ENCODE measurements around the gene ASIC4. TPM values are rescaled to one million over a fixed set of nuclear protein-coding genes. Genes with fewer than 3 reads are reported as not detected.

The ASIC4 gene
- total and polyA plus RNA-seq, 2 of the 13 experiments (the other 11 are each of a cell fraction or from before 2014, with no cell fraction given): 0.03 TPM; not detected in 1

DNA sequence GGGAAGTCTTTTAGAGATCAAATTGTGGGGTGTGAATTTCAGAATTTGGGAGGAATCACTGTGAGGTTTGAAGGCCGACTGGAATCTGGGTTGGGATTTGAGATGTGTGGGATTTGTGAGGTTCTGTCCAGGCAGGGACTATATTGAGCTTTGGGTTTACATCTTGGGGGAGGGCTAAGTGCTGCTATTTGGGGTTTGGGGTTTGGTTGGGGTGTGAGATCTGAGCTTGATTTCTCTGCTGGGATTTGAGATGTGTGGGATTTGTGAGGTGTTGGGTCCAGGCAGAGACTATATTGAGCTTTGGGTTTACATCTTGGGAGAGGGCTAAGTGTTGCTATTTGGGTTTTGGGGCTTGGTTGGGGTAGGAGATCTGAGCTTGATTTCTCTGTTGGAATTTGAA lies 14.7 kb upstream of the ASIC4 start (continued):
- TF ChIP-seq SALL2 (CRISPR knock-in tag; IDR thresholded peaks at IDR 0.05): no peak

DNA sequence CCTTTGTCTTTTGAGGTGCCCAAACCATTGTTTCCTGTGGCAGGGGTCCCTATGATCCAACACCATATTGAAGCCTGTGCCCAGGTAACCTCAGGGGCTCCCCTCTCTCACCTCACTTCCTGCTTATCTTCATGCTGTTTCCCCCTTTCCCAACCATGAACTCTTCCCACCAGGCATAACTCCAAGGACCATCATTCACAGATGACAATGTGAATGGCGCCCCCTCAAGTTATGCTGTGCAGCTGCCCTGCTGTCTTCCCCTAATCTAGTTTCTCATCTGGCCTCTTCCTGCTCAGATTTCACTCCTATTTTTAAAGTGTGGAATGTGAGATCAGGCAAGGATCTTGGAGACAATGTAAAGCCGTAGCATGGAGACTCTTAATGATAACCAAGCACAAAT lies 14.1 kb upstream of the ASIC4 start:
- ChIA-PET POLR2A (interaction anchor here (1.2 to 4.4 kb wide), 2 partner anchors 10 to 27 kb away, joined by 5 to 94 read pairs; partner anchors contain the start of gene ASIC4), CTCF (ENCODE audit: low intra/inter-chr PET ratio, low total read pairs) (no interaction called here)
- H3K4me3 ChIP-seq (replicated peaks in 1 of 3; ENCODE audit: insufficient read depth in 1 of 3, low read depth in 2 of 3, low read length in 3 of 3): peak overlapping the region in 1 of 3 experiments; percentile 93; a peak in 3 of 6 replicates
- peaks cover 5 to 25% of the 10 kb centered on the region in 2 experiments; a peak in 4 of 5 replicates for H3K27me3 ChIP-seq (ENCODE audit: control insufficient read depth in 1 of 2, insufficient read depth in 2 of 2, low read length in 2 of 2)
- intact Hi-C loops (cut with micrococcal nuclease; ENCODE audit: unreplicated experiment) (no loop called here), in situ Hi-C loops (cut with HindIII; ENCODE audit: extremely low pct_ligation_motif_present, low pct_unique_long_range_greater_than_20kb) (no loop called here)
- H3K36me3 ChIP-seq (replicated peaks in 1 of 2; ENCODE audit: control insufficient read depth in 1 of 2, insufficient read depth in 2 of 2, low read length in 2 of 2): peaks cover 8 to 18% of the 10 kb centered on the region in 2 experiments
- 94% methylated on average over 2 of the region's 2 CpGs for WGBS (ENCODE audit: low lambda C conversion rate)
- peak overlapping the region; percentile 97 for H3K4me2 ChIP-seq (ENCODE audit: low read depth, low read length)
- FAIRE-seq (peak; percentile 79), DNase-seq (ENCODE audit: low spot score) (peak; percentile 43), ATAC-seq (no peak)
- BruUV-seq (replicated peaks): no TSS peak
- H3K79me2 ChIP-seq (ENCODE audit: insufficient read depth, low read length): peaks cover 12% of the 10 kb centered on the region
- H2AFZ ChIP-seq (ENCODE audit: low read length): no peak overlapping the region
- peak overlapping the region; percentile 96; the same call in 1 of the 2 replicates for H3K9ac ChIP-seq (ENCODE audit: insufficient read depth, low read depth, low read length)
- peaks cover 55% of the 10 kb centered on the region for H3K4me1 ChIP-seq (ENCODE audit: insufficient read depth, low read length)
- no peak overlapping the region for H3K27ac ChIP-seq (ENCODE audit: extremely low read length, insufficient read depth, low read length)
- H3K9me3 ChIP-seq (ENCODE audit: low read length): no peaks in the 10 kb centered on the region
- no peaks in the 10 kb centered on the region for H4K20me1 ChIP-seq (ENCODE audit: insufficient read depth, low read length)
- TF ChIP-seq ETV5 (CRISPR knock-in tag; IDR thresholded peaks at IDR 0.05; ENCODE audit: borderline replicate concordance): peak; percentile 11; the same call in 1 of the 2 replicates
- TF ChIP-seq MBD4 (IDR thresholded peaks at IDR 0.05; ENCODE audit: borderline replicate concordance, low read length): no peak
- 0 out of 2 replicates have a peak, but pooled peaks have one; percentile 20 for TF ChIP-seq ZNF33B (CRISPR knock-in tag; IDR thresholded peaks at IDR 0.05)
- no peak for TF ChIP-seq XBP1 (CRISPR knock-in tag; IDR thresholded peaks at IDR 0.05)
- peak; percentile 38; the same call in 1 of the 2 replicates for TF ChIP-seq SAP130 (CRISPR knock-in tag; IDR thresholded peaks at IDR 0.05; ENCODE audit: low read depth)
- TF ChIP-seq, protein P1, sequence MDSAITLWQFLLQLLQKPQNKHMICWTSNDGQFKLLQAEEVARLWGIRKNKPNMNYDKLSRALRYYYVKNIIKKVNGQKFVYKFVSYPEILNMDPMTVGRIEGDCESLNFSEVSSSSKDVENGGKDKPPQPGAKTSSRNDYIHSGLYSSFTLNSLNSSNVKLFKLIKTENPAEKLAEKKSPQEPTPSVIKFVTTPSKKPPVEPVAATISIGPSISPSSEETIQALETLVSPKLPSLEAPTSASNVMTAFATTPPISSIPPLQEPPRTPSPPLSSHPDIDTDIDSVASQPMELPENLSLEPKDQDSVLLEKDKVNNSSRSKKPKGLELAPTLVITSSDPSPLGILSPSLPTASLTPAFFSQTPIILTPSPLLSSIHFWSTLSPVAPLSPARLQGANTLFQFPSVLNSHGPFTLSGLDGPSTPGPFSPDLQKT (CRISPR knock-in tag; IDR thresholded peaks at IDR 0.05; ENCODE audit: borderline replicate concordance): no peak
- TF ChIP-seq, protein P2, sequence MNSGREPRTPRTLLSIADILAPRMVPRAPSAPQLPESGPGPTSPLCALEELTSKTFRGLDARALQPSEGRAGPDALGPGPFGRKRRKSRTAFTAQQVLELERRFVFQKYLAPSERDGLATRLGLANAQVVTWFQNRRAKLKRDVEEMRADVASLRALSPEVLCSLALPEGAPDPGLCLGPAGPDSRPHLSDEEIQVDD (CRISPR knock-in tag; IDR thresholded peaks at IDR 0.05; ENCODE audit: borderline replicate concordance): no peak
- TF ChIP-seq ZNF501 (CRISPR knock-in tag; IDR thresholded peaks at IDR 0.05): no peak
- TF ChIP-seq, protein P3, sequence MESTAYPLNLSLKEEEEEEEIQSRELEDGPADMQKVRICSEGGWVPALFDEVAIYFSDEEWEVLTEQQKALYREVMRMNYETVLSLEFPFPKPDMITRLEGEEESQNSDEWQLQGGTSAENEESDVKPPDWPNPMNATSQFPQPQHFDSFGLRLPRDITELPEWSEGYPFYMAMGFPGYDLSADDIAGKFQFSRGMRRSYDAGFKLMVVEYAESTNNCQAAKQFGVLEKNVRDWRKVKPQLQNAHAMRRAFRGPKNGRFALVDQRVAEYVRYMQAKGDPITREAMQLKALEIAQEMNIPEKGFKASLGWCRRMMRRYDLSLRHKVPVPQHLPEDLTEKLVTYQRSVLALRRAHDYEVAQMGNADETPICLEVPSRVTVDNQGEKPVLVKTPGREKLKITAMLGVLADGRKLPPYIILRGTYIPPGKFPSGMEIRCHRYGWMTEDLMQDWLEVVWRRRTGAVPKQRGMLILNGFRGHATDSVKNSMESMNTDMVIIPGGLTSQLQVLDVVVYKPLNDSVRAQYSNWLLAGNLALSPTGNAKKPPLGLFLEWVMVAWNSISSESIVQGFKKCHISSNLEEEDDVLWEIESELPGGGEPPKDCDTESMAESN (CRISPR knock-in tag; conservative IDR thresholded peaks at IDR 0.05): no peak
- no peak for TF ChIP-seq NKX3-1 (CRISPR knock-in tag; IDR thresholded peaks at IDR 0.05)
- TF ChIP-seq MTA1 (CRISPR knock-in tag; IDR thresholded peaks at IDR 0.05; ENCODE audit: borderline replicate concordance): no peak
- no peak for TF ChIP-seq NFIB (CRISPR knock-in tag; IDR thresholded peaks at IDR 0.05; ENCODE audit: borderline replicate concordance)
- TF ChIP-seq ZNF879 (CRISPR knock-in tag; IDR thresholded peaks at IDR 0.05): no peak
- TF ChIP-seq POLR2G (IDR thresholded peaks at IDR 0.05; ENCODE audit: low read depth, low read length): no peak
- no peak for TF ChIP-seq BHLHE40 (IDR thresholded peaks at IDR 0.05; ENCODE audit: low read length)
- TF ChIP-seq MIXL1 (CRISPR knock-in tag; IDR thresholded peaks at IDR 0.05): no peak
- no peak for TF ChIP-seq PPARG (CRISPR knock-in tag; conservative IDR thresholded peaks at IDR 0.05)
- TF ChIP-seq GABPA (IDR thresholded peaks at IDR 0.05; ENCODE audit: low read depth, low read length): no peak
- TF ChIP-seq GABPA (CRISPR knock-in tag; IDR thresholded peaks at IDR 0.05; ENCODE audit: low read depth): 0 out of 2 replicates have a peak, but pooled peaks have one; percentile 24
- TF ChIP-seq FOXK1 (CRISPR knock-in tag; IDR thresholded peaks at IDR 0.05; ENCODE audit: borderline replicate concordance, low read depth): no peak
- peak; percentile 79 for TF ChIP-seq TEAD3 (CRISPR knock-in tag; optimal IDR thresholded peaks at IDR 0.05; ENCODE audit: borderline replicate concordance)
- TF ChIP-seq HCFC1 (IDR thresholded peaks at IDR 0.05; ENCODE audit: low read depth, low read length): peak; percentile 18; the same call in 1 of the 2 replicates
- TF ChIP-seq ISX (CRISPR knock-in tag; conservative IDR thresholded peaks at IDR 0.05): no peak

Measured in HepG2 (cell line).